Kidney (tissue), 14 donors: ENCODE results near the gene RAPGEF6. TPM values are rescaled to one million over a fixed set of nuclear protein-coding genes. Genes with fewer than 3 reads are reported as not detected.

Experiments
- DNase-seq, 5 donors: peaks; one replicate each; pipeline ENCODE4 v3.0.0-alpha.2; 2013 to 2020
- FAIRE-seq: peaks from 2 replicates; lab custom pipeline; 2012; peaks lifted over from hg19 to GRCh38; lab: Jason Lieb, UNC
- H3K27ac ChIP-seq, 2 donors: one replicate each; pipeline ENCODE4 v1.7.0; 2013; ENCODE audit warnings: low read depth in 2 of 2, low read length in 2 of 2, inconsistent platforms in 1 of 2
- H3K27me3 ChIP-seq: one replicate; pipeline ENCODE4 v1.7.1; 2013; ENCODE audit warnings: low read length, inconsistent platforms; ENCODE audit not compliant: control insufficient read depth, insufficient read depth
- H3K36me3 ChIP-seq, 3 donors: one replicate each; pipeline versions ENCODE4 v1.7.0 to v1.7.1; 2013; ENCODE audit warnings: low read length in 3 of 3, control low read depth in 1 of 3, inconsistent platforms in 1 of 3; ENCODE audit not compliant: insufficient read depth in 3 of 3, control insufficient read depth in 2 of 3
- H3K4me1 ChIP-seq, 3 donors: one replicate each; pipeline versions ENCODE4 v1.7.0 to v1.7.1; 2013; ENCODE audit warnings: low read length in 3 of 3, inconsistent platforms in 1 of 3, low read depth in 1 of 3; ENCODE audit not compliant: control insufficient read depth in 2 of 3, insufficient read depth in 2 of 3
- H3K4me3 ChIP-seq, 3 donors: one replicate each; pipeline versions ENCODE4 v1.7.0 to v1.8.1; 2013; ENCODE audit warnings: low read length in 3 of 3, control low read depth in 1 of 3, inconsistent platforms in 1 of 3
- H3K9ac ChIP-seq, 3 donors: one replicate each; pipeline versions ENCODE4 v1.7.0 to v1.7.1; 2013; ENCODE audit warnings: low read length in 3 of 3, control low read depth in 1 of 3, inconsistent platforms in 1 of 3
- H3K9me3 ChIP-seq, 3 donors: one replicate each; pipeline versions ENCODE4 v1.7.0 to v1.7.1; 2013; ENCODE audit warnings: low read length in 3 of 3, control low read depth in 1 of 3, inconsistent platforms in 1 of 3; ENCODE audit not compliant: control insufficient read depth in 2 of 3, insufficient read depth in 1 of 3
- CTCF ChIP-seq: IDR thresholded peaks from 3 replicates; pipeline ENCODE4 v1.5.1; 2012; ENCODE audit warnings: mild to moderate bottlenecking, moderate library complexity, borderline replicate concordance; ENCODE audit not compliant: insufficient read depth; ENCODE audit errors: extremely low read depth
- intact Hi-C: fragments of 100-400 bp; cut with DNase I; formaldehyde crosslinking; loops from one replicate; pipeline ENCODE4 v1.11.1; 2022
- polyA plus RNA-seq: library from polyadenylated mRNA; stranded (reverse); fragments of 350-450 nt; fragmentation: Illumina TruSeq; extraction: RNeasy Lipid Tissue Mini Kit (QIAGEN cat#74804); gene quantifications from one replicate; pipeline ENCODE4 v1.2.3, GENCODE V29; 2014; ENCODE audit warnings: low read depth, low replicate concordance; ENCODE audit not compliant: insufficient read depth
- total RNA-seq: library from RNA; stranded (reverse); fragmentation: NEBNext Ultra II Directional; extraction: Animal tissue kit (Norgen Biotek cat#: 25700); gene quantifications from one replicate; pipeline ENCODE4 v1.2.1, GENCODE V29; 2021
- donor health status: control.
- donor health status: control.
- donor health status: control.
- donor health status: control.
- donor health status: control.
- donor health status: DM: yes; HTN: yes; CAD: no.
- donor health status: Normal renal cell carcinoma (clear cell type).

RAPGEF6 gene
- total and polyA plus RNA-seq, 2 donors from 2014 or later = 1.8 to 28.6 TPM

DNA sequence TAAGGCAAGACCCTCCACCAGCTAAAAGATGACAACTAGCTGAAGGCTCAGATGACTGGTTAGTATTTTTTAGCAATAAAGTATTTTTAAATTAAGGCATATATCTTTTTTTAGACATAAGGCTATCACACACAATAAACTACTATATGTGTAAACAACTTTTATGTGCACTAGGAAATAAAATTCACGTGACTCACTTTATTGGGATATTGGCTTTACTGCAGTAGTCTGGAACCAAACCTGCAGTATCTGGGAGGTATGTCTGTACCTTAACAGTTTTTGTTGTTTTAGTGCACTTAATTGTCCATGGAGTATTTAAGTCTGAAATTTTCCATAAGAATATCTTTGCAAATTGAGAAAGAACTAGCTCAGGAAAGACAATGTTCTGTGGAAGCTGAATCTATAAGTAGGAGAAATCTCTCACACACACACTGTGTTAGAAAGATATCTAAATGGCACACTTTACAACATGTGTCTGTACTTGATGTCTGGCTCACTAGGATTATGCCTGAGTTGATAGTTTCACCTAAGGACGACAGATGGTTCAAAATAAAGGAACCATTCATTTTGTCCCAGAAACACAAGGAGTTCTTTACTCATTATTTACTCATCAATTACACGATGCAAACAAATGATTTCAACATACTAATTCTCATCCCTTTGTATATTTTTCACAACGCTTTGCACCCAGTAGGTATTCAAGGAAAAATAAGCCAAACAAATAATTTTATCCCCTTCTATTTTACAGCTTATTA, 4.6 kb downstream of the RAPGEF6 start:
- intact Hi-C loops = no loop called here
- H3K4me1 ChIP-seq = peaks cover 4 to 6% (median 4%) of the 10 kb centered on the region in 3 donors
- FAIRE-seq = no peak

DNA sequence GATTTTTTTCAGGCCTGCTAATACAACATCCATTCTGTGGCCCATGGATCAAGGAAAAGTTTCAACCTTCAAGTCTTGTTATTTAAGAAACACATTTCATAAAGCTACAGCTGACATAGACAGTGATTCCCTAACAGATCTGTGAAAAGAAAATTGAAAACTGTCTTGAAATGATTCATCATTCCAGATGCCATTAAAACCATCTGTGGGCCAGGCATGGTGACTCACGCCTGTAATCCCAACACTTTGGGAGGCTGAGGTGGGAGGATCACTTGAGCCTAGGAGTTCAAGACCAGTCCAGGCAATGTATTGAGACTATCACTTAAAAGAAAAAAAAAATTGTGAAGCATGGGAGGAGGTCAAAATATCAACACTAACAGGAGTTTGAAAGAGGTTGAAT, 6.0 kb downstream of the RAPGEF6 start:
- no peaks in the 10 kb centered on the region for H3K9me3 ChIP-seq
- no peak for TF ChIP-seq CTCF
- FAIRE-seq (no peak), DNase-seq (no peak)
- no peak overlapping the region for H3K4me3 ChIP-seq
- intact Hi-C loops = no loop called here
- peaks cover 4 to 6% (median 4%) of the 10 kb centered on the region in 3 donors for H3K4me1 ChIP-seq
- no peaks in the 10 kb centered on the region for H3K36me3 ChIP-seq
- H3K27me3 ChIP-seq = no peaks in the 10 kb centered on the region
- H3K9ac ChIP-seq = no peak overlapping the region
- no peak overlapping the region for H3K27ac ChIP-seq

More for the DNA sequence above, 4.6 kb downstream of the RAPGEF6 start:
- no peak overlapping the region for H3K9ac ChIP-seq
- H3K9me3 ChIP-seq = no peaks in the 10 kb centered on the region
- no peak overlapping the region for H3K4me3 ChIP-seq
- no peak for DNase-seq
- TF ChIP-seq CTCF = no peak
- no peaks in the 10 kb centered on the region for H3K36me3 ChIP-seq
- H3K27ac ChIP-seq = no peak overlapping the region
- no peaks in the 10 kb centered on the region for H3K27me3 ChIP-seq

GRCh38 chr5:131627207-131627865, 7.7 kb downstream of the RAPGEF6 start:
- DNase-seq (no peak), FAIRE-seq (no peak)
- Histone ChIP-seq H3K27me3 (no peaks in the 10 kb centered on the region), H3K36me3 (no peaks in the 10 kb centered on the region), H3K9ac (no peak overlapping the region), H3K4me1 (peaks cover 0 to 6% (median 4%) of the 10 kb centered on the region in 3 donors), H3K4me3 (no peak overlapping the region), H3K27ac (no peak overlapping the region), H3K9me3 (no peaks in the 10 kb centered on the region)
- intact Hi-C loops = no loop called here
- TF ChIP-seq CTCF = no peak
